GM19467 (cell line): ENCODE results near the gene PCDHGC5.

Experiments
- ATAC-seq: cut with Tn5 transposase; IDR thresholded peaks from one replicate; pipeline ENCODE4 v1.9.1; 2021; ENCODE audit warnings: mild to moderate bottlenecking, moderate library complexity; ENCODE audit not compliant: unreplicated experiment

The PCDHGC5 gene

GRCh38 chr5:141490771-141491170, 1.9 kb downstream of the PCDHGC5 start:
- ATAC-seq, result no peak

GRCh38 chr5:141491323-141492167, 2.7 kb downstream of the PCDHGC5 start:
- no peak for ATAC-seq

GRCh38 chr5:141492168-141492885, 3.4 kb downstream of the PCDHGC5 start:
- no peak for ATAC-seq

GRCh38 chr5:141493500-141494422, 4.9 kb downstream of the PCDHGC5 start:
- ATAC-seq, result no peak

- ATAC-seq, result no peak
Measured at GRCh38 chr5:141494761-141495452, 6.0 kb downstream of the PCDHGC5 start.

- no peak for ATAC-seq
Measured at GRCh38 chr5:141495453-141495811, 6.6 kb downstream of the PCDHGC5 start.

GRCh38 chr5:141496038-141496437, 7.2 kb downstream of the PCDHGC5 start:
- no peak for ATAC-seq

- ATAC-seq, result no peak
Measured at GRCh38 chr5:141501761-141502160, 12.9 kb downstream of the PCDHGC5 start.

GRCh38 chr5:141503681-141504080, 14.8 kb downstream of the PCDHGC5 start:
- ATAC-seq, result no peak

- ATAC-seq, result no peak
Measured at GRCh38 chr5:141504216-141504615, 15.3 kb downstream of the PCDHGC5 start.

- ATAC-seq, result no peak
Measured at GRCh38 chr5:141506381-141507155, 17.7 kb downstream of the PCDHGC5 start.

- ATAC-seq, result peak; percentile 30
Measured at GRCh38 chr5:141507387-141508091, 18.7 kb downstream of the PCDHGC5 start.

GRCh38 chr5:141508440-141508797, 19.5 kb downstream of the PCDHGC5 start:
- ATAC-seq, result no peak

GRCh38 chr5:141508798-141509611, 20.1 kb downstream of the PCDHGC5 start:
- ATAC-seq, result no peak

- no peak for ATAC-seq
Measured at GRCh38 chr5:141510160-141510559, 21.3 kb downstream of the PCDHGC5 start.

GRCh38 chr5:141510850-141511601, 22.1 kb downstream of the PCDHGC5 start:
- no peak for ATAC-seq

- ATAC-seq, result no peak
Measured at GRCh38 chr5:141511771-141512325, 23.0 kb downstream of the PCDHGC5 start.
